ENCODE data around the gene SEC14L1. TPM values are rescaled to one million over a fixed set of nuclear protein-coding genes. Genes with fewer than 3 reads are reported as not detected.

The SEC14L1 gene
- total RNA-seq, 1 donor from 2014 or later, result 93.2 TPM

DNA sequence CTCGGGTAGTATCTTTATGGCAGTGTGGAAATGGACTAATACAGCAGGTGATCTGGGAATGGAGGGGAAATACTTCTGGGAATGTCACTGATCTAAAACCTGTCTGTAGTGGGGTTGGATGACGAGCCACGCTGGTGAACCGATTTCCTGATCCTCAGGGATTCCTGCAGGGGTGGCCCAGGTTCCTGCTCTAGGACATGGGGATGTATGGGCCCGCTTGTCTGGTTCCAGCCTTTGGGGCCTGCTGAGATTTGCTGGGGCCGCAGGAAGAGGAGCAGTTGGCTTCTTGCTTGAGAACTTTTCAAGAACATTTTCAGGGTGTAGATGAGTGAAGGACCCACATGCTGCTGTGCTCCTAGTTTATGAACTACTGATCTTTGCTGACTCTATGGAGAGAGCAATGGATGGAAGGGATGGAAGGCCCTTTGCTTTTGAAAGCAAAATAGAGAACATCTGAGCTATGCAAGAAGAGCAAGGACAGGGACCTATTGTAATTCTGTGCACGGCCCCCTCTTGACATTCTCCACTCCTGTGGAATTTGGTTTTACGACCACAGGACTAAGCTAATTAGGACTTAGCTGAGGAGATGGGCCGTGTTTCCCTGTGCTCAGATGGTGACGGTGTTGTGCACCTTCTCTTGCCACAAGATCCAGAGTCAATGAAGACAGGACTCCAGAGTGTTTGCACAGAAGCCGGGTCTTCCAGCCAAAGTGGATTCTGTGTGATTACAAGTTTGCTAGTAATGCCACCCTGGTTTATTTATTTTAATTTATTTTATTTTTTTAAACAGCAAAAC is 90.5 kb downstream of the SEC14L1 start:
- Histone ChIP-seq H4K20me1 (ENCODE audit: insufficient read depth, low read length) (no peaks in the 10 kb centered on the region), H3K27me3 (ENCODE audit: insufficient read depth, low read length) (no peaks in the 10 kb centered on the region), H3K79me2 (ENCODE audit: insufficient read depth, low read length) (no peaks in the 10 kb centered on the region), H3K4me2 (ENCODE audit: low read length) (no peak overlapping the region), H3K27ac (ENCODE audit: low read depth, low read length) (no peak overlapping the region), H2AFZ (ENCODE audit: low read depth, low read length) (no peak overlapping the region), H3K4me1 (ENCODE audit: insufficient read depth, low read length) (peaks cover 5% of the 10 kb centered on the region), H3K4me3 (ENCODE audit: insufficient read depth, low read depth, low read length) (no peak overlapping the region), H3K9me3 (ENCODE audit: insufficient read depth, low read depth, low read length) (peaks cover 8% of the 10 kb centered on the region), H3K9ac (ENCODE audit: low read length) (no peak overlapping the region), H3K36me3 (ENCODE audit: insufficient read depth, low read length) (no peaks in the 10 kb centered on the region)
- no peak overlapping the region for H3K4me3 Mint-ChIP-seq (ENCODE audit: unreplicated experiment)
- H3K27me3 Mint-ChIP-seq (ENCODE audit: low read depth, unreplicated experiment), result no peaks in the 10 kb centered on the region
- H3K27ac Mint-ChIP-seq (ENCODE audit: unreplicated experiment), result no peak overlapping the region
- peaks cover 11% of the 10 kb centered on the region for H3K36me3 Mint-ChIP-seq (ENCODE audit: low read depth, unreplicated experiment)
- H3K9me3 Mint-ChIP-seq (ENCODE audit: unreplicated experiment), result peaks cover 9% of the 10 kb centered on the region
- FAIRE-seq (no peak), DNase-seq (ENCODE audit: low read depth) (no peak)
- no peak for TF ChIP-seq EZH2 (IDR thresholded peaks at IDR 0.05; ENCODE audit: insufficient read depth, low read length)
- TF ChIP-seq, protein P1, sequence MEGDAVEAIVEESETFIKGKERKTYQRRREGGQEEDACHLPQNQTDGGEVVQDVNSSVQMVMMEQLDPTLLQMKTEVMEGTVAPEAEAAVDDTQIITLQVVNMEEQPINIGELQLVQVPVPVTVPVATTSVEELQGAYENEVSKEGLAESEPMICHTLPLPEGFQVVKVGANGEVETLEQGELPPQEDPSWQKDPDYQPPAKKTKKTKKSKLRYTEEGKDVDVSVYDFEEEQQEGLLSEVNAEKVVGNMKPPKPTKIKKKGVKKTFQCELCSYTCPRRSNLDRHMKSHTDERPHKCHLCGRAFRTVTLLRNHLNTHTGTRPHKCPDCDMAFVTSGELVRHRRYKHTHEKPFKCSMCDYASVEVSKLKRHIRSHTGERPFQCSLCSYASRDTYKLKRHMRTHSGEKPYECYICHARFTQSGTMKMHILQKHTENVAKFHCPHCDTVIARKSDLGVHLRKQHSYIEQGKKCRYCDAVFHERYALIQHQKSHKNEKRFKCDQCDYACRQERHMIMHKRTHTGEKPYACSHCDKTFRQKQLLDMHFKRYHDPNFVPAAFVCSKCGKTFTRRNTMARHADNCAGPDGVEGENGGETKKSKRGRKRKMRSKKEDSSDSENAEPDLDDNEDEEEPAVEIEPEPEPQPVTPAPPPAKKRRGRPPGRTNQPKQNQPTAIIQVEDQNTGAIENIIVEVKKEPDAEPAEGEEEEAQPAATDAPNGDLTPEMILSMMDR (IDR thresholded peaks at IDR 0.05; ENCODE audit: insufficient read depth, low read depth, low read length), result no peak
- H3K4me1 Mint-ChIP-seq (ENCODE audit: low read depth, unreplicated experiment), result peaks cover 4% of the 10 kb centered on the region

- H3K9ac ChIP-seq (ENCODE audit: low read length), result no peak overlapping the region
- H3K4me2 ChIP-seq (ENCODE audit: low read length), result no peak overlapping the region
- Mint-ChIP-seq H3K27ac (ENCODE audit: unreplicated experiment) (no peak overlapping the region), H3K9me3 (ENCODE audit: unreplicated experiment) (peaks cover 12% of the 10 kb centered on the region), H3K27me3 (ENCODE audit: low read depth, unreplicated experiment) (no peaks in the 10 kb centered on the region), H3K4me3 (ENCODE audit: unreplicated experiment) (no peak overlapping the region), H3K4me1 (ENCODE audit: low read depth, unreplicated experiment) (peaks cover 4% of the 10 kb centered on the region), H3K36me3 (ENCODE audit: low read depth, unreplicated experiment) (peaks cover 14% of the 10 kb centered on the region)
- H3K27ac ChIP-seq (ENCODE audit: low read depth, low read length), result peak overlapping the region; percentile 42
- FAIRE-seq (peak; percentile 72), DNase-seq (ENCODE audit: low read depth) (no peak)
- H4K20me1 ChIP-seq (ENCODE audit: insufficient read depth, low read length), result no peaks in the 10 kb centered on the region
- peaks cover 8% of the 10 kb centered on the region for H3K9me3 ChIP-seq (ENCODE audit: insufficient read depth, low read depth, low read length)
- H3K4me3 ChIP-seq (ENCODE audit: insufficient read depth, low read depth, low read length), result no peak overlapping the region
- peaks cover 5% of the 10 kb centered on the region for H3K4me1 ChIP-seq (ENCODE audit: insufficient read depth, low read length)
- no peaks in the 10 kb centered on the region for H3K36me3 ChIP-seq (ENCODE audit: insufficient read depth, low read length)
- H3K79me2 ChIP-seq (ENCODE audit: insufficient read depth, low read length), result no peaks in the 10 kb centered on the region
- no peaks in the 10 kb centered on the region for H3K27me3 ChIP-seq (ENCODE audit: insufficient read depth, low read length)
- no peak overlapping the region for H2AFZ ChIP-seq (ENCODE audit: low read depth, low read length)
- no peak for TF ChIP-seq EZH2 (IDR thresholded peaks at IDR 0.05; ENCODE audit: insufficient read depth, low read length)
- TF ChIP-seq, protein P1 (IDR thresholded peaks at IDR 0.05; ENCODE audit: insufficient read depth, low read depth, low read length), result no peak
Observed at GRCh38 chr17:77233127-77233526, 92.4 kb downstream of the SEC14L1 start.
